ENCODE measurements around the gene PNLIPRP1. TPM values are rescaled to one million over a fixed set of nuclear protein-coding genes. Genes with fewer than 3 reads are reported as not detected.

PNLIPRP1 gene
- polyA plus RNA-seq, 3 donors: 0.15 to 0.23 TPM; not detected in 1

Other genes with a start within 250 kb of the PNLIPRP1 start
- not detected for gene PNLIPRP3, start 163.1 kb upstream of the PNLIPRP1 start, polyA plus RNA-seq (ENCODE audit: insufficient read length in 3 of 3)
- gene PNLIP, start 45.0 kb upstream of the PNLIPRP1 start, polyA plus RNA-seq (ENCODE audit: insufficient read length in 3 of 3): not detected
- gene PNLIPRP2, start 30.0 kb downstream of the PNLIPRP1 start, polyA plus RNA-seq (ENCODE audit: insufficient read length in 3 of 3): under 1 TPM in 1 of 3 donors, not detected in 2; 0.10 TPM
- gene HSPA12A, start 151.6 kb downstream of the PNLIPRP1 start, polyA plus RNA-seq (ENCODE audit: insufficient read length in 3 of 3): 10 to 100 TPM; 33.4 to 56.2 (median 38.9) TPM

All from renal cortex interstitium (tissue), 3 donors.